ENCODE data around the gene SCUBE1.

The SCUBE1 gene

DNA sequence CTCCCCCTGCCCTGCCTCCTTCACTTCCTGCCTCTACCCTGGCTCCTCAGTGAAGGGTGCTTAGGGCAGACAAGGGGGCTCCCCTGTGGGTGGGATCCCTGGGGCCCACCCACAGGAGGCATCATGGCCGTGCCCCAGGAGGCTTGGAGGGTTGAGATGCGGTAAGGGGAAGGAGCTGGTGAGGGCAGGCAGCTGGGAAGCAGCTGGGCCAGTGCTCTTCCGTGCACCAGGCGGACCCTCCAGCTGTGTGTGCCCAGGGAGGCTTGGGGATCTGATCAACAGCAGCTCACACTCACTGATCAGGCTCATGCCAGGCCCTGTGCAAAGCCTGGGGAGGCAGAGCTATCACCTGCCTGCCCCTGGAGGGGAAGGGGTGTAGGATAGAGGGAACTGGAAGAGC, 97.0 kb downstream of the SCUBE1 start:
- H3K4me3 ChIP-seq (ENCODE audit: low read depth, low read length) = no peak overlapping the region
- no peak for TF ChIP-seq MYC (IDR thresholded peaks at IDR 0.05; ENCODE audit: low read depth, low read length)
- no peak for TF ChIP-seq POLR2A (IDR thresholded peaks at IDR 0.05; ENCODE audit: extremely low read depth, insufficient read length)
- TF ChIP-seq, protein P1, sequence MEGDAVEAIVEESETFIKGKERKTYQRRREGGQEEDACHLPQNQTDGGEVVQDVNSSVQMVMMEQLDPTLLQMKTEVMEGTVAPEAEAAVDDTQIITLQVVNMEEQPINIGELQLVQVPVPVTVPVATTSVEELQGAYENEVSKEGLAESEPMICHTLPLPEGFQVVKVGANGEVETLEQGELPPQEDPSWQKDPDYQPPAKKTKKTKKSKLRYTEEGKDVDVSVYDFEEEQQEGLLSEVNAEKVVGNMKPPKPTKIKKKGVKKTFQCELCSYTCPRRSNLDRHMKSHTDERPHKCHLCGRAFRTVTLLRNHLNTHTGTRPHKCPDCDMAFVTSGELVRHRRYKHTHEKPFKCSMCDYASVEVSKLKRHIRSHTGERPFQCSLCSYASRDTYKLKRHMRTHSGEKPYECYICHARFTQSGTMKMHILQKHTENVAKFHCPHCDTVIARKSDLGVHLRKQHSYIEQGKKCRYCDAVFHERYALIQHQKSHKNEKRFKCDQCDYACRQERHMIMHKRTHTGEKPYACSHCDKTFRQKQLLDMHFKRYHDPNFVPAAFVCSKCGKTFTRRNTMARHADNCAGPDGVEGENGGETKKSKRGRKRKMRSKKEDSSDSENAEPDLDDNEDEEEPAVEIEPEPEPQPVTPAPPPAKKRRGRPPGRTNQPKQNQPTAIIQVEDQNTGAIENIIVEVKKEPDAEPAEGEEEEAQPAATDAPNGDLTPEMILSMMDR (IDR thresholded peaks at IDR 0.05; ENCODE audit: low read depth, low read length) = no peak
- TF ChIP-seq, protein P2, sequence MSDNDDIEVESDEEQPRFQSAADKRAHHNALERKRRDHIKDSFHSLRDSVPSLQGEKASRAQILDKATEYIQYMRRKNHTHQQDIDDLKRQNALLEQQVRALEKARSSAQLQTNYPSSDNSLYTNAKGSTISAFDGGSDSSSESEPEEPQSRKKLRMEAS (IDR thresholded peaks at IDR 0.05; ENCODE audit: low read depth, low read length) = no peak
- DNase-seq (ENCODE audit: low read depth) = no peak

DNA sequence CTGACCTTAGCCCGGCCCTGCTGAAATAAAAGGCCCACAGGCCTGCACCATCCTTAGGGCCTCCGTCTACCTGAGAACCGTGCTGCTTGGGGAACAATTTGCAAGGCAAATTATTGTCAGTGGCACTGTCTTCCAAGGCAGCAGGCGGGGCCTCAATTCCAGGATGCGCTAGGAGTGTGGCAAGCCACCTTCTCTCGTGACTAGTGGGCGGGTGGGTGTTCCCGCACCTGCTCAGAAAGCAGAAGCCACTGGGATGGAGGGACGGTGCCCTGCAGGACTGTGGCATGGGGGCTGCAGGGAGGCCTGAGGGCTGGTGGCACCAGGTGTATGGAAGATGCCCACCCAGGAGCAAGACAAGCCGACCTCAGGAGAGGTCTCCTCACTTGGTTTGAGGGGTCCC, 97.5 kb downstream of the SCUBE1 start:
- no peak overlapping the region for H3K4me3 ChIP-seq (ENCODE audit: low read depth, low read length)
- DNase-seq (ENCODE audit: low read depth) = no peak
- TF ChIP-seq POLR2A (IDR thresholded peaks at IDR 0.05; ENCODE audit: extremely low read depth, insufficient read length) (no peak), MYC (IDR thresholded peaks at IDR 0.05; ENCODE audit: low read depth, low read length) (no peak)
- TF ChIP-seq, protein P1 (IDR thresholded peaks at IDR 0.05; ENCODE audit: low read depth, low read length) = no peak
- TF ChIP-seq, protein P2 (IDR thresholded peaks at IDR 0.05; ENCODE audit: low read depth, low read length) = no peak

DNA sequence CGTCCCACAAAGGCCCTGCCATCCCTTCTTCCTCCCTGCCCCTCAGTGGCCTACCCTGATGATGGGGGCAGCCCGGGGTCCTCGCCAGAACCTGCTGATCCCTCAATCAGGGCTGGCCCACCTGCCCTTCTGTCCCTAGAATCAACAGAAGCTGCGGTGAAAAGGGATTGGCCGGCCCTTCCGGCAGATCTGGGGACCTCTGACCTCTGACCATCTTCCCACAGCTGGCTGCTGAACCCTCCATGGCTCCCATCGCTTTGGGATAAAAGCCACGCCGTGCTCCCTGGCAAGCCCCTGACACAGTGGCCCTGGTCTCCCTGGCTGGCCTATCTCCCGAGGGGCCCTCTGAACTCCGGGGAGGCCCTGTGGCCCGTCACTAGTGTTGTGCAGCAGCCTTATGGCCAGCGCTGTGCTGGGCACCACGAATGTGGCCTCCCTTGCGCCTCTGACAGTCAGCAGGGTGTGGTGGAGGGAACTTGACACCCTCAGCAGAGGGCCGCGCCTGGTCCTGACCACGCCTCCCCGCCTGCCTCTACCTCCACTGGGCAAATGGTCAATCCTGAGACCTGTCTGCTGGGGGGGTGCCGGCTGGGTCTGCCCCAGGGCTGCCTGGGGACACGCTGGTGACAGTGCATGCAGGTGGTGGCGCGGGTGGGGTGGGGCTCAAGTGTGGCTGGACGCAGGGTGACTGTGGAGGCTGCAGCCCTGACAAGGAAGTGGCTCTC, 98.2 kb downstream of the SCUBE1 start:
- no peak overlapping the region for H3K4me3 ChIP-seq (ENCODE audit: low read depth, low read length)
- DNase-seq (ENCODE audit: low read depth) = no peak
- no peak for TF ChIP-seq MYC (IDR thresholded peaks at IDR 0.05; ENCODE audit: low read depth, low read length)
- TF ChIP-seq, protein P1 (IDR thresholded peaks at IDR 0.05; ENCODE audit: low read depth, low read length) = no peak
- TF ChIP-seq, protein P2 (IDR thresholded peaks at IDR 0.05; ENCODE audit: low read depth, low read length) = no peak
- TF ChIP-seq POLR2A (IDR thresholded peaks at IDR 0.05; ENCODE audit: extremely low read depth, insufficient read length) = no peak

DNA sequence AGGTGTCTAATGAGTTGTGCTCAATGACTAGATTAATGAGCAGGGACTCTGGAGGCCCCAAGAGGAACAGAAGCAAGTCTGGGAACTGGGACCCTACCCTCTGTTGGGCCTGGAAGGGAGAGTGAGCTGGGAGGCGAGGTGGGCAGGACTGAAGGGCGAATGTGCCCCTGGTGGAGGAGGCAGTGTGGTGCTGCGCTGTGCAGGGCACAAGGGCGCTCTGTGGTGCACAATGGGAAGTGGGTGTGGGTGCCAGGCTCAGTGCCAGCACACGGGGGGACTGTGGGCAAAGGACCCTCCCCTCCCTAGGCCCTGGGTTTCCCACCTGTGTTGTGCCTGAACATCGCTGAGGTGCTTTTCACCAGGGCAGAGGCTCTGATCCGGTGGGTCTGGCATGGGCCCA, 98.8 kb downstream of the SCUBE1 start:
- no peak for DNase-seq (ENCODE audit: low read depth)
- TF ChIP-seq, protein P2 (IDR thresholded peaks at IDR 0.05; ENCODE audit: low read depth, low read length) = no peak
- TF ChIP-seq MYC (IDR thresholded peaks at IDR 0.05; ENCODE audit: low read depth, low read length) = no peak
- no peak for TF ChIP-seq POLR2A (IDR thresholded peaks at IDR 0.05; ENCODE audit: extremely low read depth, insufficient read length)
- TF ChIP-seq, protein P1 (IDR thresholded peaks at IDR 0.05; ENCODE audit: low read depth, low read length) = no peak
- H3K4me3 ChIP-seq (ENCODE audit: low read depth, low read length) = no peak overlapping the region

DNA sequence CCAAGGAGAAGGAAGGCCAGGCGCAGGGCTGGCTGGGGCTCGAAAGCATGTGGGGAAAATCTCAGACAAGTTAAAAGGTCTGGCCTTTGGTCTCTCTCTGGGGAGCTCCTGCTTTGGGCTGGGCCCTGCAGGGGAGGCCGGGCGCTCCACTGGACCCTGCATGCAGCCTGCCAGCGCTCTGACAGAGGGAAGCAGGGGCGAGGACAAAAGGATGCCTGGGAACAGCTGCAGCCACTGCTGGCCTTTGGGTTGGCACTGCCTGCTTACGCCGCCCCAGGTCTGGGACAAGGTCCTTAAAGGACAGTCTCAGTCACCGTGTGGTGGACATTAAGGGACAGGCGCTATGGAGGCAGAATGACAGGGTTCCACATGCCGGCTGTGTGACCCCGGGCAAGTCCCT, 99.8 kb downstream of the SCUBE1 start:
- H3K4me3 ChIP-seq (ENCODE audit: low read depth, low read length) = no peak overlapping the region
- no peak for DNase-seq (ENCODE audit: low read depth)
- TF ChIP-seq POLR2A (IDR thresholded peaks at IDR 0.05; ENCODE audit: extremely low read depth, insufficient read length) (no peak), MYC (IDR thresholded peaks at IDR 0.05; ENCODE audit: low read depth, low read length) (no peak)
- TF ChIP-seq, protein P1 (IDR thresholded peaks at IDR 0.05; ENCODE audit: low read depth, low read length) = no peak
- TF ChIP-seq, protein P2 (IDR thresholded peaks at IDR 0.05; ENCODE audit: low read depth, low read length) = no peak
